Mesendoderm (in vitro differentiated cells): Measurements from ENCODE around the gene ANKRD44.

ENCODE experiments used
- DNase-seq: peaks from one replicate; pipeline ENCODE4 v3.0.0; 2013
- H2AK5ac ChIP-seq: 2 replicates; pipeline ENCODE4 v1.6.1; 2013; ENCODE audit warnings: low read length, inconsistent platforms
- H2BK120ac ChIP-seq: 2 replicates; pipeline ENCODE4 v1.6.1; 2013; ENCODE audit warnings: low read depth, mild to moderate bottlenecking, low read length, moderate library complexity, mixed read lengths
- H2BK15ac ChIP-seq: replicated peaks from 2 replicates; pipeline ENCODE4 v1.6.1; 2013; ENCODE audit warnings: low read depth, mild to moderate bottlenecking, moderate library complexity
- H2BK5ac ChIP-seq: 2 replicates; pipeline ENCODE4 v1.6.1; 2013; ENCODE audit warnings: low read length, inconsistent platforms
- H3K18ac ChIP-seq: 2 replicates; pipeline ENCODE4 v1.6.1; 2013; ENCODE audit warnings: mild to moderate bottlenecking, low read length, mixed read lengths
- H3K23ac ChIP-seq: one replicate; pipeline ENCODE4 v1.6.1; 2013; ENCODE audit warnings: low read length
- H3K27ac ChIP-seq: 2 replicates; pipeline ENCODE4 v1.5.1; 2013; ENCODE audit warnings: low read depth, mild to moderate bottlenecking, inconsistent platforms, low read length, moderate library complexity
- H3K27me3 ChIP-seq: 2 replicates; pipeline ENCODE4 v1.6.1; 2013; ENCODE audit warnings: low read length, control low read depth, mild to moderate bottlenecking, inconsistent platforms; ENCODE audit not compliant: insufficient read depth, poor library complexity
- H3K36me3 ChIP-seq: 2 replicates; pipeline ENCODE4 v1.6.1; 2013; ENCODE audit warnings: low read length, inconsistent platforms; ENCODE audit not compliant: control insufficient read depth, insufficient read depth
- H3K4ac ChIP-seq: one replicate; pipeline ENCODE4 v1.6.1; 2013; ENCODE audit warnings: low read depth, mild to moderate bottlenecking, low read length, moderate library complexity
- H3K4me1 ChIP-seq: 2 replicates; pipeline ENCODE4 v1.6.1; 2013; ENCODE audit warnings: low read depth, low read length, inconsistent platforms; ENCODE audit not compliant: control insufficient read depth
- H3K4me2 ChIP-seq: 2 replicates; pipeline ENCODE4 v1.6.1; 2013; ENCODE audit warnings: low read length
- H3K4me3 ChIP-seq: 2 replicates; pipeline ENCODE4 v1.5.1; 2013; ENCODE audit warnings: mild to moderate bottlenecking, low read length
- H3K56ac ChIP-seq: one replicate; pipeline ENCODE4 v1.6.1; 2013; ENCODE audit warnings: low read length
- H3K79me1 ChIP-seq: 2 replicates; pipeline ENCODE4 v1.6.1; 2013; ENCODE audit warnings: low read length, inconsistent platforms
- H3K79me2 ChIP-seq: 2 replicates; pipeline ENCODE4 v1.6.1; 2013; ENCODE audit warnings: mild to moderate bottlenecking, low read length; ENCODE audit not compliant: control insufficient read depth, insufficient read depth
- H3K9ac ChIP-seq: 2 replicates; pipeline ENCODE4 v1.6.1; 2013; ENCODE audit warnings: low read length, inconsistent platforms
- H4K5ac ChIP-seq: one replicate; pipeline ENCODE4 v1.6.1; 2013; ENCODE audit warnings: low read length
- H4K8ac ChIP-seq: one replicate; pipeline ENCODE4 v1.6.1; 2013; ENCODE audit warnings: low read depth, mild to moderate bottlenecking, control low read depth, low read length, moderate library complexity
- WGBS: extraction: QIAGEN DNeasy Blood & Tissue Kit; methylation state at CpG from one replicate; pipeline ENCODE4 v1.1.7; 2013; ENCODE audit warnings: low lambda C conversion rate, missing lambda C conversion rate; ENCODE audit not compliant: insufficient coverage; ENCODE audit errors: extremely low coverage; 5-methylcytosine and 5-hydroxymethylcytosine counted together

Gene ANKRD44

GRCh38 chr2:197215748-197216360 lies 94.7 kb downstream of the ANKRD44 start:
- no peaks in the 10 kb centered on the region for H3K4me1 ChIP-seq
- H3K23ac ChIP-seq, result no peak overlapping the region
- no peak overlapping the region for H4K5ac ChIP-seq
- H3K18ac ChIP-seq, result no peak overlapping the region
- no peak overlapping the region for H3K27ac ChIP-seq
- no peak overlapping the region for H4K8ac ChIP-seq
- H3K4me3 ChIP-seq, result no peak overlapping the region
- H2AK5ac ChIP-seq, result no peak overlapping the region
- no peak for DNase-seq
- H3K4me2 ChIP-seq, result no peak overlapping the region
- H3K27me3 ChIP-seq, result no peaks in the 10 kb centered on the region
- H3K4ac ChIP-seq, result no peak overlapping the region
- no peak overlapping the region for H2BK15ac ChIP-seq
- no peak overlapping the region for H2BK5ac ChIP-seq
- H3K36me3 ChIP-seq, result no peaks in the 10 kb centered on the region
- H2BK120ac ChIP-seq, result no peak overlapping the region
- H3K56ac ChIP-seq, result no peak overlapping the region
- no peak overlapping the region for H3K9ac ChIP-seq
- no peaks in the 10 kb centered on the region for H3K79me2 ChIP-seq
- H3K79me1 ChIP-seq, result no peaks in the 10 kb centered on the region
- no CpG with 5 or more reads among the region's 3 CpGs for WGBS

GRCh38 chr2:197212344-197213262 lies 98.0 kb downstream of the ANKRD44 start:
- Histone ChIP-seq H3K36me3 (no peaks in the 10 kb centered on the region), H3K27me3 (no peaks in the 10 kb centered on the region), H3K4ac (no peak overlapping the region), H2BK5ac (no peak overlapping the region), H3K23ac (no peak overlapping the region), H3K4me2 (no peak overlapping the region), H3K79me1 (no peaks in the 10 kb centered on the region), H2BK120ac (no peak overlapping the region), H3K79me2 (no peaks in the 10 kb centered on the region), H4K5ac (no peak overlapping the region), H4K8ac (no peak overlapping the region), H2BK15ac (no peak overlapping the region), H3K27ac (no peak overlapping the region), H3K4me1 (no peaks in the 10 kb centered on the region), H3K4me3 (no peak overlapping the region), H3K9ac (no peak overlapping the region), H3K56ac (no peak overlapping the region), H3K18ac (no peak overlapping the region), H2AK5ac (no peak overlapping the region)
- WGBS, result no CpG with 5 or more reads among the region's 8 CpGs
- DNase-seq, result no peak

- Histone ChIP-seq H3K18ac (no peak overlapping the region), H3K56ac (no peak overlapping the region), H2BK120ac (no peak overlapping the region), H2BK15ac (no peak overlapping the region), H3K9ac (no peak overlapping the region), H3K4ac (no peak overlapping the region), H4K8ac (no peak overlapping the region), H4K5ac (no peak overlapping the region), H3K4me3 (no peak overlapping the region), H3K4me2 (no peak overlapping the region), H3K23ac (no peak overlapping the region), H3K79me1 (no peaks in the 10 kb centered on the region), H3K4me1 (no peaks in the 10 kb centered on the region), H3K79me2 (no peaks in the 10 kb centered on the region), H3K36me3 (no peaks in the 10 kb centered on the region), H2BK5ac (no peak overlapping the region), H3K27ac (no peak overlapping the region), H2AK5ac (no peak overlapping the region), H3K27me3 (no peaks in the 10 kb centered on the region)
- no peak for DNase-seq
- no CpG with 5 or more reads among the region's 4 CpGs for WGBS
These were observed 98.7 kb downstream of the ANKRD44 start for GRCh38 chr2:197211881-197212342.

GRCh38 chr2:197210430-197210829 lies 100.2 kb downstream of the ANKRD44 start:
- Histone ChIP-seq H2AK5ac (no peak overlapping the region), H3K56ac (no peak overlapping the region), H3K18ac (no peak overlapping the region), H3K4me2 (no peak overlapping the region), H3K4me3 (no peak overlapping the region), H3K9ac (no peak overlapping the region), H3K4ac (no peak overlapping the region), H3K27me3 (no peaks in the 10 kb centered on the region), H3K36me3 (no peaks in the 10 kb centered on the region), H3K79me1 (no peaks in the 10 kb centered on the region), H3K27ac (no peak overlapping the region), H2BK5ac (no peak overlapping the region), H4K5ac (no peak overlapping the region), H3K23ac (no peak overlapping the region), H3K79me2 (no peaks in the 10 kb centered on the region), H2BK120ac (no peak overlapping the region), H2BK15ac (no peak overlapping the region), H4K8ac (no peak overlapping the region), H3K4me1 (no peaks in the 10 kb centered on the region)
- no CpG with 5 or more reads among the region's 3 CpGs for WGBS
- DNase-seq, result peak; percentile 31

GRCh38 chr2:197209742-197210408 lies 100.7 kb downstream of the ANKRD44 start:
- Histone ChIP-seq H3K18ac (no peak overlapping the region), H3K56ac (no peak overlapping the region), H2AK5ac (no peak overlapping the region), H3K4ac (no peak overlapping the region), H3K4me2 (no peak overlapping the region), H3K23ac (no peak overlapping the region), H2BK5ac (no peak overlapping the region), H3K27ac (no peak overlapping the region), H2BK15ac (no peak overlapping the region), H3K79me1 (no peaks in the 10 kb centered on the region), H3K9ac (no peak overlapping the region), H3K4me3 (no peak overlapping the region), H3K36me3 (no peaks in the 10 kb centered on the region), H4K5ac (no peak overlapping the region), H2BK120ac (no peak overlapping the region), H3K27me3 (no peaks in the 10 kb centered on the region), H3K4me1 (no peaks in the 10 kb centered on the region), H3K79me2 (no peaks in the 10 kb centered on the region), H4K8ac (no peak overlapping the region)
- DNase-seq, result peak; percentile 29
- WGBS, result no CpG with 5 or more reads among the region's 6 CpGs
